ENCODE data around the gene E2F3. TPM values are rescaled to one million over a fixed set of nuclear protein-coding genes. Genes with fewer than 3 reads are reported as not detected.

Gene E2F3
- polyA plus RNA-seq, 3 donors, result 7.5 to 14.6 (median 8.9) TPM

DNA sequence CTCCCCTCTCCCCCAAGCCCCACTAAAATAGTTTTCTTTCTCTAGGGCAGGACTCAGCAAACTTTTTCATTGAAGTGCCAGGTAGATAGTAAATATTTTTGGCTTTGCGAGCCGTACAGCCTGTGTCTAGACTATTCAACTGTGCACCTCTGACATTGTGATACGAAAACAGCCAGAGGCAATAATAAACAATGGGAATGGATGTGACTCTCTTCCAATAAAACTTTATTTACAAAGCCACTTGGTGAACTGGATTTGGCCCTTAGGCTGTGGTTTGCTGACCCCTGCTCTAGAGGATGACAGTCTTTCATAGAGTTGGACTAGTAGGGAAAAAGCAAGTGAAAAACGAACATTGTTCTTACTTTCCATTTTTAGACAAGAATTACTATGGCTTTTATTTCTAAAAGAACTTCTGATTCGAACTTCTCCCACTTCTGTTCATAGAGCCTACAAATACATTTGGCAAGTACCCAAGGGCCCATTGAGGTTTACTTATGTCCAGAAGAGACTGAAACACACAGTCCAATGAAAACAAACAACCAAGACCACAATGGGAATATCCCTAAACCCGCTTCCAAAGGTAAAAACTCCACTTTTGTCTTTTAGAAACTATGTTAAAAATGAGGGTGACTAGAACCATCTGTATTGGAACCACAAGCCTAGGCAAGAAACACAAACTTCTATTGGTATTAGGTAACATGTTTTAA is 86.1 kb downstream of the E2F3 start:
- peaks cover 51 to 77% of the 10 kb centered on the region in 2 donors for H3K36me3 Mint-ChIP-seq
- no peak overlapping the region for H3K27ac Mint-ChIP-seq

DNA sequence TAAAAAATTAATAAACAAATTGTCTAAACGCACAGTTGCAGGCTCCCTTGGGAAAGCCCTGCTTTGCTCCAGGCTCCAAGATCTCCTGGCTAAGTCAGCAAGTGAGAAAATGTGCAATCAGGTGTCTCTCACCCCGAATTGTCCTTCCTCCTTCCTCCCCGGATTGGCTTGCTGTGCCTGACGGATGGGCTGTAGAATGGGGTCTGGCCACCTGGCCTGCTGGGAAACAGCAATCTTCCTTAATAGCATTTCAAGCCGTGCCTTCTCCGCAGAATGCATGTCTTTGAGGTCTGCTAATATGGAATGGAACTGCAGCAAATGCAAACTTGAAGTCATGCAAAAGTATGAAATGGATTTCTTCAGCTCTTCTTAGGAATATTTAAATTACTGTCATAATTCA is 88.9 kb downstream of the E2F3 start:
- H3K4me1 ChIP-seq (ENCODE audit: control insufficient read depth in 1 of 2, insufficient read depth in 2 of 2, low read length in 2 of 2), result peaks cover 3 to 4% of the 10 kb centered on the region in 2 donors
- WGBS (ENCODE audit: insufficient coverage), result 100% methylated on average over 2 of the region's 6 CpGs
- no peaks in the 10 kb centered on the region for H3K27me3 ChIP-seq (ENCODE audit: control insufficient read depth in 2 of 2, insufficient read depth in 2 of 2, low read length in 2 of 2)
- no peaks in the 10 kb centered on the region for H3K9me3 Mint-ChIP-seq
- no peaks in the 10 kb centered on the region for H3K9me3 ChIP-seq (replicated peaks in 1 of 2; ENCODE audit: control insufficient read depth in 1 of 2, insufficient read depth in 1 of 2, low read length in 2 of 2)
- H3K36me3 Mint-ChIP-seq, result peaks cover 53 to 73% of the 10 kb centered on the region in 2 donors
- peaks cover 49 to 67% of the 10 kb centered on the region in 2 donors for H3K36me3 ChIP-seq (replicated peaks in 1 of 2; ENCODE audit: control insufficient read depth in 1 of 2, insufficient read depth in 2 of 2, low read length in 2 of 2)
- no peaks in the 10 kb centered on the region for H4K20me1 ChIP-seq (ENCODE audit: insufficient read depth, low read length)
- H3K9ac ChIP-seq (ENCODE audit: insufficient read depth, low read length, poor library complexity, severe bottlenecking), result no peak overlapping the region
- H3K27ac Mint-ChIP-seq, result no peak overlapping the region
- H3K4me2 ChIP-seq (replicated peaks; ENCODE audit: extremely low read depth, low read length, poor library complexity, severe bottlenecking), result no peak overlapping the region
- H3K4me1 Mint-ChIP-seq, result peaks cover 4% of the 10 kb centered on the region
- no peak overlapping the region for H3K4me3 Mint-ChIP-seq
- H3K27ac ChIP-seq (ENCODE audit: low read depth in 1 of 2, low read length in 2 of 2), result no peak overlapping the region
- H2AFZ ChIP-seq (ENCODE audit: insufficient read depth, low read depth, low read length, poor library complexity, severe bottlenecking), result no peak overlapping the region
- H3K27me3 Mint-ChIP-seq (ENCODE audit: low read depth in 3 of 3), result no peaks in the 10 kb centered on the region
- intact Hi-C loops (cut with micrococcal nuclease), result no loop called here
- TF ChIP-seq, protein P1, sequence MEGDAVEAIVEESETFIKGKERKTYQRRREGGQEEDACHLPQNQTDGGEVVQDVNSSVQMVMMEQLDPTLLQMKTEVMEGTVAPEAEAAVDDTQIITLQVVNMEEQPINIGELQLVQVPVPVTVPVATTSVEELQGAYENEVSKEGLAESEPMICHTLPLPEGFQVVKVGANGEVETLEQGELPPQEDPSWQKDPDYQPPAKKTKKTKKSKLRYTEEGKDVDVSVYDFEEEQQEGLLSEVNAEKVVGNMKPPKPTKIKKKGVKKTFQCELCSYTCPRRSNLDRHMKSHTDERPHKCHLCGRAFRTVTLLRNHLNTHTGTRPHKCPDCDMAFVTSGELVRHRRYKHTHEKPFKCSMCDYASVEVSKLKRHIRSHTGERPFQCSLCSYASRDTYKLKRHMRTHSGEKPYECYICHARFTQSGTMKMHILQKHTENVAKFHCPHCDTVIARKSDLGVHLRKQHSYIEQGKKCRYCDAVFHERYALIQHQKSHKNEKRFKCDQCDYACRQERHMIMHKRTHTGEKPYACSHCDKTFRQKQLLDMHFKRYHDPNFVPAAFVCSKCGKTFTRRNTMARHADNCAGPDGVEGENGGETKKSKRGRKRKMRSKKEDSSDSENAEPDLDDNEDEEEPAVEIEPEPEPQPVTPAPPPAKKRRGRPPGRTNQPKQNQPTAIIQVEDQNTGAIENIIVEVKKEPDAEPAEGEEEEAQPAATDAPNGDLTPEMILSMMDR (IDR thresholded peaks at IDR 0.05), result no peak
- H3K4me3 ChIP-seq (replicated peaks in 1 of 3; ENCODE audit: low read depth in 2 of 3, low read length in 3 of 3), result no peak overlapping the region
- peaks cover 27% of the 10 kb centered on the region for H3K79me2 ChIP-seq (ENCODE audit: insufficient read depth, low read length)
- DNase-seq, result no peak

More for the DNA sequence above, 86.1 kb downstream of the E2F3 start:
- no peaks in the 10 kb centered on the region for H3K9me3 Mint-ChIP-seq
- H4K20me1 ChIP-seq (ENCODE audit: insufficient read depth, low read length), result no peaks in the 10 kb centered on the region
- H3K27me3 ChIP-seq (ENCODE audit: control insufficient read depth in 2 of 2, insufficient read depth in 2 of 2, low read length in 2 of 2), result no peaks in the 10 kb centered on the region
- peaks cover 36% of the 10 kb centered on the region for H3K79me2 ChIP-seq (ENCODE audit: insufficient read depth, low read length)
- TF ChIP-seq, protein P1 (IDR thresholded peaks at IDR 0.05), result no peak
- H3K4me1 Mint-ChIP-seq, result peaks cover 30% of the 10 kb centered on the region
- WGBS (ENCODE audit: insufficient coverage), result 93% methylated on average over 3 of the region's 6 CpGs
- H3K9ac ChIP-seq (ENCODE audit: insufficient read depth, low read length, poor library complexity, severe bottlenecking), result no peak overlapping the region
- no peak overlapping the region for H3K4me3 ChIP-seq (replicated peaks in 1 of 3; ENCODE audit: low read depth in 2 of 3, low read length in 3 of 3)
- peaks cover 31% of the 10 kb centered on the region in 2 donors for H3K4me1 ChIP-seq (ENCODE audit: control insufficient read depth in 1 of 2, insufficient read depth in 2 of 2, low read length in 2 of 2)
- DNase-seq, result no peak
- no peak overlapping the region for H2AFZ ChIP-seq (ENCODE audit: insufficient read depth, low read depth, low read length, poor library complexity, severe bottlenecking)
- intact Hi-C loops (cut with micrococcal nuclease), result loop anchor here (10.0 kb wide), 1 partner anchor 83 kb away; the partner anchor contains the start of gene E2F3 (in 2 of the 2)
- H3K4me2 ChIP-seq (replicated peaks; ENCODE audit: extremely low read depth, low read length, poor library complexity, severe bottlenecking), result no peak overlapping the region
- no peaks in the 10 kb centered on the region for H3K27me3 Mint-ChIP-seq (ENCODE audit: low read depth in 3 of 3)
- H3K9me3 ChIP-seq (replicated peaks in 1 of 2; ENCODE audit: control insufficient read depth in 1 of 2, insufficient read depth in 1 of 2, low read length in 2 of 2), result no peaks in the 10 kb centered on the region
- H3K36me3 ChIP-seq (replicated peaks in 1 of 2; ENCODE audit: control insufficient read depth in 1 of 2, insufficient read depth in 2 of 2, low read length in 2 of 2), result peaks cover 47 to 68% of the 10 kb centered on the region in 2 donors
- no peak overlapping the region for H3K4me3 Mint-ChIP-seq
- H3K27ac ChIP-seq (ENCODE audit: low read depth in 1 of 2, low read length in 2 of 2), result no peak overlapping the region

All from CD14-positive monocyte (primary cell).